NCI-H748 treated with DMSO at 0.1 percent for 48 hours (cell line): Measurements from ENCODE around the gene FAM81A.
"Not testable (repeated sequence)": the region's sequence is repeated elsewhere in the genome, so short reads cannot be mapped to it uniquely, and the experiment has no call there.

Experiments used
- DNase-seq: peaks from one replicate; lab custom pipeline; 2025; lab: John Stamatoyannopoulos, UW

FAM81A gene

DNA sequence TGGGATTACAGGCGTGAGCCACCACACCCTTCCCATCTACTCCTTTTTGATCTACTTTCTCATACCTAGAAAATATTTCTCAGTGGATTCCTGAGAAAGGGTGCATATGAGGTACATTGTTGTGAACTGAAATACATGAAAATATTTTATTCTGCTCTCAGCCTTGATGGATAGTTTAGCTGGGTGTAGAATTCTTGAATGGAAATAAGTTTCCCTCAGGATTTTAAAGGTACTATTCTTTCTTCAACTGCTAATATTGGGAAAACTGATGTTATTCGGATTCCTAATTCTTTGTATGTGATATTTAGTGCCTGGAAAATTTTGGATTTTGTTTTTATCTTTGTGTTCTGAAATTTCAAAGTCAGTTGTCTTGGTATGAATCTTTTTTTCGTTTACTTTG, 9.1 kb upstream of the FAM81A start:
- DNase-seq, result not testable (repeated sequence)

DNA sequence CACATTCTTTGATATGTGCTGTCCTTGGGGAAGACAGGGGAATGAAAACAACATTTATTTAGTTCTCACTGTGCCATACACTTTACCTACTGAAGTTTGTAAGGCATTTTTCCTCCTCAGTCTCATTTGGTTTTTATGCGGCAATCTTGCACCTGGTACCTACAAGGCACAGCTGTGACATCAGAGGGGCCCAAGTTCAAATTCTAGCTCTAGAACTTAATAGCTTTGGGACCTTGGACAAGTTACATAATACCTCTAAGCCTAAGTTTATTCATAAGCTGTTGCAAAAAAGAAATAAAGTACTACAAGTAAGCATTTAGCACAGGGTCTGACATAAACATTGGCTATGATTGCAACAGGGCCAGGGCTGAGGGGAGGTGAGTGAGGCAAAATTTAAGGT, 5.6 kb upstream of the FAM81A start:
- DNase-seq, result no peak

DNA sequence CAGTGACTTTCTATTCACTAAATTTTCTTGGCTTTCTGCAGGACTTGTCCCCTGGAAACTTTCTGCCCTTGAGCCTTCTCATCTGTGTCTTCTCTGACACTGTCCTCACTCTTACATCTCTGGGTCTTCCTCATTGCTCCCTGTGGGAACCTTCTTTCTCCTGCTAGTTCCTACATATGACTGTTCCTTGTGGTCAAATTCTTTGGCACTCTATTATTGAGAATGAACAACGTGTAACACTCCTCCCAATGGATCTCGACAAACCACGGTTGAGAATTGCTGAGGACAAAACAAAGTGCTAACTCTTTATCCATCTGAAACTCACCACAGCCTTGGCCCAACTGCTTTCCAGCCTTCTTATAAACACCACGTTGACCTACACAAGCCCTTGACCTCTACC, 3.5 kb upstream of the FAM81A start:
- DNase-seq, result no peak

DNA sequence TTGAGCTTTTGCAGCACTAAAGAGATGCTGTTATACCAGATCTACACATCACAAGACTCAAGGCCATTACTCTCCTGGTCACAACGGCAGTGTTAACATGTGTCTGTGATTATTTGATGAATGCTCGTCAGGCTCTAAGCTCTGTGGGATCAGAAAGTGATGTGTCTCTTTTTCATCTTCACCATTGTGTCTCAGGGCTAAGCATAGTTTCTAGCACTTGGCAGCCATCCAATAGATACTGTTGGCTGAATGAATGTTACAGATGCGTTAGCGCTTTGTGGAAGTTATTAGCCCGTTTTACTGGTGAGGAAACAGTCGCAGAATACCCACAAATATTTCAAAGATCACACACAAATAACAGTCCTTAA, 1.2 kb upstream of the FAM81A start:
- peak; percentile 36 for DNase-seq

DNA sequence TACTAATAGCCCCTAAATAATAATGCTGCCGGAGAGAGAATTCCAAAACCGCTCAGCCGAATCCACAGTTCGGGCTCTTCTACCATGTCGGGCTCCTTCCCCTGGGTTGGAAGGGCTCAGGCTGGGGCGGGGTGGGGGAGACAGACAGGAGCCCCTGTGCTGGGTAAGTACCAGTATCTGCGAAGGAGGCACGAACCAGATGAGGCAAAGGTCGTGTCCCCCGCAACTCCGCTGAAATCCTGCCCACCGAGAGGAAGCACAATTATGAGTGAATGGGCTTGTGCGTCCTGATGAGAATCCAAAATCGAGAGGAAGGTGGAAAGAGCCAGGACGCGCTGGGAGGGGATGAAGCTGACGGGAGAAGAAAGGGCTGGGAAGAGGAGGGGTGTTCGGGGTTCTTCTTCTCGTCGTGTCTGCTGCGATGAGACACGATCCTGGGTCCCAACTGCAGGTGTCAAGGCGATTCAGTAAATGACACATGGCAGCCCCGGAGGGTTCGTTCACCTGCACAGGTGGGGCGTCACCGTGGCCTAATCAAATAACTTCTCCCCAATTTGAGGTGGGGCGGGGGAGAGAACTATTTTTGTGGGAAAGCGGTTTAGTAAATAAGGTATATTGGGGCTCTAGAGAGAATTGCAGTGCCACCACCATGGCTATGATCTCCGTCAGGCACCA, 707 bp upstream of the FAM81A start:
- DNase-seq, result no peak

DNA sequence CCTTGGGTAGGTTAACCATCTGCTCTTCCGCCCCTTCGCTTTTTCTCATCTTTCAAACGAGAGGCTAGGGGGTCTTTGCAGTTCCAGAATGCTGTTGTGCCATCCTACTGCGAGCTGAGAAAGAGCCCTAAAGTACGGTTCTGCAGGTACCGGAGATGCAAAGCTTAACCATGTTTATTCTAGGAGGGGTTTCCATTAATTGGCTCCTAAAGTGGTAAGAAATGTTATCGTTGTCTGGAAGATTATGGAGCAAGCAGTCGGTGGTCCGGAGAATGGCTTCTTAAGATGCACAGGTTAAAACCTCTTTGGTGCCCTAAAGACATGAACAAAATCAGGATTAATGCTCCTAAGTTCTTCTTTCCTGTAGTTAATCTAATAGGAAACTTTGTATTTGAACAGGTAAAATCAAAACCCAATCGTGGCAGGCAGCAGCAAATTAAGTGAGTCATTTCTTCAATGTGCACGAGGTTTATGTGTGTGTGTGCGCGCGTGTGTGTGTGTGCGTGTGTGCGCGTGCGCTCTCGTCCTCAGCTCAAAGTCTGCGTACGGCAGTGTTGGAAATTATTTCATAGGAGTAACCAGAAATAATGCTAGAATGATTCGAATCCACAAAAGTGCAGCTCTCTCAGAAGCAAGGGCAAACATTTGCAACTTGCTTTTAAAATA, 772 bp downstream of the FAM81A start:
- no peak for DNase-seq

DNA sequence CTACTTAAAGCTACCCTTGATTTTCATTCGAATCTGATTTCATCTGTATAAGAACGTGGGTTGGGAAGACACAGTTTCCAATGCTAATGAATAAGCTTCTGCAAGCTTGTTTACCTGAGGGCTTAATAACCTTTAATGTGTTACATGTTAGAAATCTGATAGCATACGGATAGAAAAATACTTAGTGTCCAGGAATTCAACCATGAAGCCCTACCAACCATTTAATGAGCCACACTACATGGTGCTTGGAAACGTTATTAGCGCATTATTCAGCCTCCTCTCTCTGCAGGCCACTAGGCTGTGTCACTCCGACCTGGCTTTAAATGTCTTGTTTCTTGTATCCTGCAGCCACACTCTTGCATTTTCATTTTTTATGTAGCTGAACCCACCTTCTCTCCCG, 1.6 kb downstream of the FAM81A start:
- DNase-seq, result no peak

DNA sequence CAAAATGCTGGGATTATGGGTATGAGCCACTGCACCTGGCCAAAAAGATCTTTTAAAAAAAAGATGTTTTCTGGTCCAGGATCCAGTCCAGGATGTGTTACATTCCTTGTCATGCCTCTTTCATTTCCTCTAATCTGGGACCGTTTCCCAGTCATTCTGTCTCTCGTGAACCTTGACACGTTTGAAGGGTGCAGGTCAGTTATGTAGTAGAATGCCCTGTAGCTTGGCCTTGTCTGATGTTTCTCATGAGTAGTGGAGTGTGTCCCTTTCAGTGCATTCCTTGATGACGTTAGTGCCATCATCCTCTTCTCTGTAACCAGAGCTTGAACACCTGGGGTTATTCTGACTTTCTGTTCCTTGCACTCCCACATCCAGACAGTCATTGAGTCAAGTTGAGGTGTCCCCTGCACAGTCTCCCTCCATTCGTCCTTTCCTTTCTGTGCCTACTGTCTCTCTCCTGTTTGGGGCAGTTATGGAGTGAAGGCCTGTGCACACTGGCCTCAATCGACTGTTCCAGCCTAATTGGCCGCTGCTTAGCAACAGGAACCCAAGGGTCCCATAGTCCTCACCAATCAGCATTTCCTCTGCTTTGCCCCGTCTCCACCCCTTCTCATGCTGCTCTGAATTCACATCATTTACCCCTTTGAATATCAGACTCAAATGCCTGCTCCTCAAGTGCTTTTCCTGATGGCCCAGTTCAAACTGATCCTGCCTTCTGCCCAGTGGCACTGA, 5.5 kb downstream of the FAM81A start:
- no peak for DNase-seq

DNA sequence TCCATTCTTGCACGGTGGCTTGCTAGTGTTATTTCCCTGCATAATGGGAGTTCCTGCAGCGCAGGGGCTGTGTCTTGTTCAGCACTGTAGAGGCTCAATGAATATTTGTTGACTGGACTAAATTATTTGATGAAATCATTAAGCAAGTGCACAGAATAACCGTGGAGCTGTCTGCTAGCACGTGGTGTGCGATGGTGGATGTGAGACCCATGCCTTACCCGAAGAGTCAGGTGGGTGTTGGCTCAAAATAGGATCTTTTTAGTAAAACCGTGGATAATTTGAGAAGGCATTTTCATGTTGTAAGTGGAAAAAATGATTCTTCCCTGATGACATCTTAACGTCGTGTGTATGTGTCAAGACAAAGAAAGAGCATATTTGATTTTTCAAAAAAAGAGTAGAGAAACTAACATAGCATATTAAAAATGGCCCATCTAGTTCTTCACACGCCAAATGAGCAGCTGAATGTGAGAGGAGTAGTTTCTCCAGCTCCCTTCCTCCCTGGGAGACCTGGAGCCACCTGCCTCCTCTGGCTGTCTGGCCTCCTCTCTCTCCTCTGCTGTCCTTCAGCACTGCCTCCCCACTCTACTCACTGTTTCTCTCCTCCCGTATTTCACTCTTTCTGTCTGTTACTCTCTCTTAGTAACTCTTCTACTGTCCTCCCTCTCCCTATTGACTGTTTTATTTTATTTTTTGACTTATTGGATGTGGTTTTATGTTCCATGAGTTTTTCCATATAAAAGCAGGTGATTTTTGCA, 6.3 kb downstream of the FAM81A start:
- DNase-seq, result no peak

DNA sequence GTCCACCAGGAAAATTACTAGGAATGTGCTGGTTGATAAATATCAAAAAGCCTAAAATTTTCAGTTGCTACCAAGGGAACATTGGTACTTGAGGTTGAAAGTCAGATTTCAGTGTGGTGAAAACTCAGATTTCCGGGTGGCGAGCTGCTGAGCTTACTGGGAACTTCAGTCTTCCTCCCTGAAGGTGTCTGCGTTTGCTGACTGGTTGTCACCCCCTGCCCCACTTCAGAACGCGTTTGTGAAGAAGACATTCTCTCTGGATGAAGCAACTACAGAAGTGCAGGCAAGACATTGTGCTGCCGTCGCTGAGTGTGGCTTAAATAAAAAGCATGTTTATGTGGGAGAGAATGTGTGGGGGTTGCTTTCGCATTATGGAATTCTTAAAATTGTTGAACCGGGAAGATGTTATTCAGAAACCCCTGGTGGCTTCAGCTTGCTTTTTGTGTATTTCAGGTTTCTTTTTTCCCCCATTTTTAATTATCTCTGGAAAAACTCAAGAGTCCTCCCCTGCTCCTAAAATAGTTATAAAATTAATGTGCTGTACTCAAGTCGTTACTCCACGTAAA, 7.1 kb downstream of the FAM81A start:
- DNase-seq, result no peak

DNA sequence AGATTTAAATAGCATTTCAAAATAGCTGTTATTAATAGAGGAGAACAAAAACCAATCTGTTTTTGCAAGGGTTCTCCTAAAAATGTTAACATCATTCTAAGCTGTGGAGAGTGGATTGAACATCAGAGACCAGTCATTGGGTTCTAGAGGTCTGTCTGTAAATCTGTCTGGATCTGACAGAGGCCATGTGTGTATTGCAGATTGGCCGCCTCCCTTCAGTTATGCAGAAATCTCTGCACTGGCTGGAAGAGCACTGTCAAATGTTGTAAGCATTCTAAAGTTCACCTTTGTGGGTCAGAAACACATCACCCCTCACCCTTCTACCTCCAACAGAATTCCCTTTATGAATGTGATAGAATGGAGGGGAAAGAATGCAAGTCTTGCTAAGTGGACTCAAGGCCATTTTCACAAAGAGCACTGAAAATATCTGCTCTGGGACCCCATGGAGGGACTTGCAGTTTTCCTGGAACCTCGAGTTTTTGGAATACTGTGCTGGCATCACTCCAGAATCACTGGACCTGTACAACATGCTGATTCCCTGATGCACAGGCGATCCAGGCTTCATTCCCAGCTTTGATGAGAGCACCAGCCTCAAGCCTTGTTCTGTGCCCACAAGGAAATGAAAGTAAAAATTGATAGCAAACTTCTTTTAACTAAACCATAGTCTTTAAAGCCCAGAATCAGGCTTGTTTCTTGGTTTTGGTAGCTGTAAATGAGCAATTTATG, 8.4 kb downstream of the FAM81A start:
- no peak for DNase-seq

DNA sequence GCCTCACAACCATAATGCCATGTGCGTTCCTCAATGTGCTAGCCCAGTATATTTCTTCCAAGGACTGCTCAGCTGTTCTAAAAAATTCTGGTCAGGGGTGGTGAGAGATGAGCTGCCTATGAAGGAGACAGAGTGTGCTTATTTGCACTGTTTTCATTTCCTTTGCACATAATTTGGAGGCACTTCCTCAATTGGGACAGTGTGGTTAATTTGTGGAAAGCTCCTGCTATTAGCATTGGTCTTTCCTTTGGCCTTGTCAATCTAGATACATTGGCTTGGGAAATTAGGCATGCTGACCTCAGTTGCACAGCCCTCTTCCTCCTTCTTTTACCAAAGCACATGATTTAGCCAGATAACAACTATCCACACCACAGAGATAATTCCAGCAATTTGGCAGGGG, 9.4 kb downstream of the FAM81A start:
- no peak for DNase-seq

DNA sequence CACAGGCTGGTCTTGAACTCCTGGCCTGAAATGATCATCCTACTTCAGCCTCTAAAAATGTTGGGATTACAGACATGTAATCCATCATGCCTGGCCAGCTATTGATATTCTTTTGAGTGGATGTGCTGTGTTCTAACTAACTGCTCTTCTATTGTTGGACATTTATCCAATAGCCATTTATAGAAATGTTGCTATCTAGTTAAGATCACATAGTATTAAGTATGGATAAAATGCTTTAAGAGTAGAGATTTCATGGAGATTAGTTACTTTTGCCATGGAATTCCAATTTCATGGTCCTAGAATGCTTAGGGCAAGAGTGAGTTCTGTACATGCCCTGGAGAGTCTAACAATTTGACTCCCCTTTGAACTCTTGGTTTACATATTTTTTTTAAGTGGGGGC, 10.9 kb downstream of the FAM81A start:
- DNase-seq, result no peak

DNA sequence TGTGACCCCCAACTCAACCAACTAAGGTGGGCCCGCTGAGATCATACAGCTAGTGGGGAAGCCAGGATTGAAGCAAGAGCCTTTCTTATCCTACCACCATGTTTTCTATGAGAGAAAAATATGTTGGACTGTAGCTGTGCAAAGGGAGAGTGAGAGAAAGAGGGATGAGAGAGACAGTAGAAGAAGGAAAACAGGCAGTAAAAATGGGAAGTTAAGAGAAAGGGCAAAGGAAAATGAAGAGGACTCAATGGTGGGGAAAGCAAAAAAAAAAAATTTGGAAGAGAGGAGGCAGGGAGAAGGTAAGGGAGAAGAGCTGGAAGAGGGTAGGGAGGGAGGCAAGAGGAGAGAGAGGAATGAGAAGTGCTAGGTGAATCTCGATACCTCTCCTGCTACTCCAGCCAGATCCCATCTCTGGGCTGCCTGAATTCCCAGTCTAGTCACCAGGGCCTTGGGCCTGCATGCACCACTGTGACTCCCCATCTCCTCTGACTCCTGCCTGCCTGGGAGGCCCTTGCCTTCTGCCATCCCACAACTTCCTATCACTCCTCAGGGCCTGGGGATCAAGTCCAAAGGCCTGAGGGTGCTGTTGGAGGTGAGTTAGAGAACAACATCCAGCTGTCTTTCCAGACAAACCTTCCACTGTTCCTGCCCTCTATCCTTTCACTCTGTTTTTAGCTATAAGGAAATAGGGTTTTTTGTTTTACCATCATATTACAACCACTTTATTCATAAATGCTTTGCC, 15.7 kb downstream of the FAM81A start:
- DNase-seq, result no peak

DNA sequence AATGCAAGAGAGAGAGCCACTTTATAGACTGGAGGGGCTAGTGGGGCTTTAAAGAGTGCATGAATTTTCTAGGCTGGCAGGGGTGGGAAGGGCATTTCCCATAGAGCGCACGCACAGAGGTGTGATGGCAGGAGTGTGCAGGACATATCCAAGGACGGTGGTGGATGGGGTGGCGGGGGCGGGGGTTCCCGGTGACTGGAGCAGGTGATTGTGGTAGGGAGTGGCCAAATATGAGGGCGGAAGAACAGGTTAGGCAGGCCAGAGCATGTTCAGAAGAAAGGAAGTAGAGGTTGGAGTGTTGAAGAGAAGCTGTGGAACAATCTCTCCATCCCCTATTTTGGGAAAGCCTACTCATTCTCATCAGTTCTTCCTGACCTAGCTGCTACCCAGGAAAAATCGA, 18.1 kb downstream of the FAM81A start:
- peak; percentile 51 for DNase-seq

DNA sequence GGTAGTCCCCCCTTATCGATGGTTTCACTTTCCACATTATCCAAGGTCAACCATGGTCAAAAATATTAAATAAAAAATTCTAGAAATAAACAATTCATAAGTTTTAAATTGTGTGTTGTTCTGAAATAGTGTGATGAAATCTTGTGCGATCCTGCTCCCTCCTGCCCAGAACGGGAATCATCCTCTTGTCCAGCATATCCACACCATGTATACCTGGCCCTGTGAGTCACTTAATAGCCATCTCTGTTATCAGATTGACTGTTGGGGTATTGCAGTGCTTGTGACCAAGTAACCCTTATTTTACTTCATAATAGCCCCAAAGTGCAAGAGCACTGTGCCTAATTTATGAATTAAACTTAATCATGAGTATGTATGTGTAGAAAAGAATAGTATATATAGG, 19.1 kb downstream of the FAM81A start:
- no peak for DNase-seq

DNA sequence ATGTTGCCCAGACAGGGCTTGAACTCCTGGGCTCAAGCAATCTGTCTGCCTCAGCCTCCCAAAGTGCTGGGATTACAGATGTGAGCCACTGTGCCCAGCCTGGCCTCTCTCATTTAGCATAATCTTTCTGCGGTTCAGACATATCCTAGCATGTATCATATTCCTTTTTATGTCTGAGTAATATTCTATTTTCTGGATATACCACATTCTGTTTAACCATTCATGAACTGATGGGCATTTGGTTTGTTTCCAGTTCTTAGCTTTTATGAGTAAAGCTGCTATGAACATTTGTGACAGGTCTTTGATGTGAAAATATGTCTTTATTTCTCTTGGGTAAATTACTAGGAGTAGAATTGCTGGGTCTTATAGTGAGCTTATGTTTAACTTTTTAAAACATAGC, 23.5 kb downstream of the FAM81A start:
- DNase-seq, result no peak

DNA sequence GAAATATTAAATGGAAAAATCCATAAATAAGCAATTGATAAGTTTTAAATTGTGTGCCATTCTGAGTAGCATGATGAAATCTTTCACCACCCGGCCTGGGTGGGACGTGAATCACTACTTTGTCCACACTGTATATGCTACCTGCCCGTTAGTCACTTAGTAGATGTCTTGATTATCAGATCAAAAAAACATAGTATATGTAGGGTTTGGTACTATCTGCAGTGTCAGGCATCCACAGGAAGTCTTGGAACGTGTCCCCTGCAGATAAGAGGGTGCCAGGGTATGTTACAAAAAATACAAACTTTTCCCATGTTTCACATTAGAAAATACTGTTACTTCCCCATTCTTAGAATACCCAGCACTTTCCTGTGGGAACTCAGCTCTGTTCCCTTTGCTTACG, 35.2 kb downstream of the FAM81A start:
- DNase-seq, result no peak

DNA sequence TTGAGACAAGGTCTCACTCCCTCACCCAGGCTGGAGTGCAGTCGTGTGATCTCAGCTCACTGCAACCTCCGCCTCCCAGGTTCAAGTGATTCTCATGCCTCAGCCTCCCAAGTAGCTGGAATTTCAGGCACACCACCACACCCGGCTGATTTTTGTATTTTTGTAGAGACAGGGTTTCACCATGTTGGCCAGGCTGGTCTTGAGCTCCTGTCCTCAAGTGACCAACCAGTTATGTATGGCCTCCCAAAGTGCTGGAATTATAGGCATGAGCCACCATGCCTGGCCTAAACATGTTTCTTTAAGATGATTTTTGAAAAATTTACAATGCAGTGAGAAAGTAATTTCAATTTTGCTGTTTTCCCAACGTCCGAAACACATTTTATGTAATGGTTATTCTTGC, 37.2 kb downstream of the FAM81A start:
- not testable (repeated sequence) for DNase-seq

DNA sequence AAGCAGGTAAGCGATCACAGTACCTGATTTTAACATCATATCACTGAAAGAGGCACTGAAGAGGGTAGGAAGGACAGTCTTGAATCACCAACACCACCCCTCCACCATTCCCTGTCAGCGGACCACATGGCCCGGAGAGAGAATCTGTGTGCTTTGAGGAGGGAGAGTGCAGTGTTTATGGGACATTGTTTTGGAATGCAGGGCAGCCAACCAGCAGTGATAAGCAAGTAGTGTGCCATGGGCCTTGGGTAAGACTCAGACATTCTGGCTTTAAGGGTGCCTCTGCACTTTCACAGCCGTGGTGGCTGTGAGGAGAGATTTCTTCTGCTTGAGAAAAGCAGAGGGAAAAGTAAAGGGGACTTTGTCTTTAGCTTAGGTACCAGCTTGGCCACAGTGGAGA, 46.4 kb downstream of the FAM81A start:
- DNase-seq, result no peak

DNA sequence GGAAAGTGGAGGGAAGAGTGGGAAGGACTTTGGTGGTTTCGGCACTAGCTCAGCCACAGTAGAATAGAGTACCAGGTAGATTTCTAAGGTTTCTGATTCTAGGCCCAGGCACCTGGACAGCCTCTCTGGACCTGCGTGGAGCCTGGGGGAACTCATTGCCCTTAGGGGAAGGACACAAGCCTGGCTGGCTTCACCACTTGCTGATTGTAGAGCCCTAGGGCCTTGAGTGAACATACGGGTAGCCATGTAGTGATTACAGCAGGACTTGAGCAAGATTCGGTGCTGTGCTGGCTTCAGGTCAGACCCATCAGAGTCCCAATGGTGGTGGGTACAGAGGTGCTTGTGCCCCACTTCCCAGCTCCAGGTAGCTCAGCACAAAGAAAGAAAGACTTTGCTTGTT, 47.0 kb downstream of the FAM81A start:
- no peak for DNase-seq
